Heart left ventricle (tissue), 16 donors: Measurements from ENCODE around the gene PTTG1IP. TPM values are rescaled to one million over a fixed set of nuclear protein-coding genes. Genes with fewer than 3 reads are reported as not detected.

Source experiments
- ATAC-seq, 4 donors: fragments of 200-7000 bp; cut with Tn5 transposase; one replicate each; pipeline ENCODE4 v1.9.1; 2020 to 2022; ENCODE audit warnings: moderate library complexity in 4 of 4, mild to moderate bottlenecking in 3 of 4, moderate number of reproducible peaks in 1 of 4
- DNase-seq, 5 donors: peaks; one replicate each; pipeline ENCODE4 v3.0.0-alpha.2; 2020
- H3K27ac ChIP-seq, 12 donors: fragments of 200-600 bp; sonication (generic) in 4 of 12; one replicate each; pipeline versions ENCODE4 v1.5.0 to v1.8.0; 2016 to 2022; ENCODE audit warnings: mild to moderate bottlenecking in 2 of 12
- H3K27me3 ChIP-seq, 9 donors: fragments of 200-600 bp; sonication (generic) in 2 of 9; one replicate each; pipeline versions ENCODE4 v1.5.1 to v1.8.0; 2016 to 2022; ENCODE audit warnings: mild to moderate bottlenecking in 3 of 9
- H3K36me3 ChIP-seq, 9 donors: fragments of 200-600 bp; sonication (generic) in 2 of 9; one replicate each; pipeline versions ENCODE4 v1.5.0 to v1.8.0; 2018 to 2022; ENCODE audit warnings: mild to moderate bottlenecking in 2 of 9
- H3K4me1 ChIP-seq, 12 donors: fragments of 200-600 bp; sonication (generic) in 4 of 12; one replicate each; pipeline versions ENCODE4 v1.5.0 to v1.8.0; 2016 to 2022; ENCODE audit warnings: mild to moderate bottlenecking in 3 of 12
- H3K4me3 ChIP-seq, 12 donors: fragments of 200-600 bp; sonication (generic) in 4 of 12; one replicate each; pipeline versions ENCODE4 v1.5.0 to v1.8.0; 2017 to 2022; ENCODE audit warnings: mild to moderate bottlenecking in 9 of 12, moderate library complexity in 4 of 12
- H3K9me3 ChIP-seq, 12 donors: fragments of 200-600 bp; sonication (generic) in 4 of 12; one replicate each; pipeline versions ENCODE4 v1.5.0 to v1.8.0; 2016 to 2022; ENCODE audit warnings: mild to moderate bottlenecking in 1 of 12
- POLR2A ChIP-seq, 2 donors: fragments of 450-650 bp; IDR thresholded peaks; one replicate each; pipeline ENCODE4 v1.6.1; 2017; ENCODE audit warnings: antibody characterized with exemption in 2 of 2, mild to moderate bottlenecking in 2 of 2, moderate library complexity in 2 of 2
- WGBS, 4 donors: extraction: QIAGEN DNeasy Blood & Tissue Kit in 2 of 4; methylation state at CpG; one replicate each; pipeline versions ENCODE4 v1.1.5 to v1.1.7; 2013 to 2018; 5-methylcytosine and 5-hydroxymethylcytosine counted together
- intact Hi-C, 10 donors: fragments of 100-400 bp; cut with DNase I; formaldehyde crosslinking; loops; one replicate each; pipeline versions ENCODE4 v1.11.1 to v1.14.2; 2022
- polyA plus RNA-seq, 2 donors: library from polyadenylated mRNA; stranded (reverse); fragments of 200-250 nt; gene quantifications; one replicate each; pipeline ENCODE4 v1.2.3, GENCODE V29; 2013
- total RNA-seq, 9 donors: library from RNA; depleted of rRNA in 2 of 9; stranded (reverse); fragments of >200 nt in 2 of 9; fragmentation: NEBNext Ultra II Directional in 3 of 9; extraction: Animal tissue kit (Norgen Biotek cat#: 25700) in 3 of 9; gene quantifications; one replicate each; pipeline versions ENCODE4 v1.1.0 to v1.2.4, GENCODE V29; 2016 to 2023
- TF ChIP-seq, protein P1 (sequence below), 12 donors: fragments of 200-600 bp; sonication (generic) in 4 of 12; IDR thresholded peaks; one replicate each; pipeline versions ENCODE4 v1.5.0 to v1.8.0; 2018 to 2022; ENCODE audit warnings: antibody characterized with exemption in 12 of 12, mild to moderate bottlenecking in 5 of 12
- donor health status: ischemic (EF 13 %, LVEDD 7.1; RV severe dilation, severe dysfunction).
- donor health status: healthy with polysubstance abuse.
- donor health status: DM: no; HTN: yes; CAD: no.
- donor health status: DM: no; HTN: no; CAD: no.
- donor health status: ischemic (EF 25% LVEDD 6.9; RV normal size, moderate dysfunction).
- donor health status: ischemic (EF 25% LVEDD 5.7; RV mildly dilated, moderate dysfunction).
- donor health status: healthy.
- donor health status: DM: yes; HTN: yes; CAD: no.
- donor health status: ischemic (EF 35%, LVEDD 5.7; RV mildly dilated, moderate dysfunction).
- donor health status: nonischemic (EF 11% LVEDD 7.7; RV severe dilation, severe dysfunction).
- donor health status: DM: yes; HTN: yes; CAD: no.
- donor health status: PGD.
- donor health status: ischemic (EF 29% LVEDD 5.4; RV normal size, mild dysfunction).
- donor health status: nonischemic (EF 23%, LVEDD 6.1; RV moderate dilation, normal function).

Gene PTTG1IP
- total and polyA plus RNA-seq, 11 donors, result 126 to 319 (median 172) TPM

DNA sequence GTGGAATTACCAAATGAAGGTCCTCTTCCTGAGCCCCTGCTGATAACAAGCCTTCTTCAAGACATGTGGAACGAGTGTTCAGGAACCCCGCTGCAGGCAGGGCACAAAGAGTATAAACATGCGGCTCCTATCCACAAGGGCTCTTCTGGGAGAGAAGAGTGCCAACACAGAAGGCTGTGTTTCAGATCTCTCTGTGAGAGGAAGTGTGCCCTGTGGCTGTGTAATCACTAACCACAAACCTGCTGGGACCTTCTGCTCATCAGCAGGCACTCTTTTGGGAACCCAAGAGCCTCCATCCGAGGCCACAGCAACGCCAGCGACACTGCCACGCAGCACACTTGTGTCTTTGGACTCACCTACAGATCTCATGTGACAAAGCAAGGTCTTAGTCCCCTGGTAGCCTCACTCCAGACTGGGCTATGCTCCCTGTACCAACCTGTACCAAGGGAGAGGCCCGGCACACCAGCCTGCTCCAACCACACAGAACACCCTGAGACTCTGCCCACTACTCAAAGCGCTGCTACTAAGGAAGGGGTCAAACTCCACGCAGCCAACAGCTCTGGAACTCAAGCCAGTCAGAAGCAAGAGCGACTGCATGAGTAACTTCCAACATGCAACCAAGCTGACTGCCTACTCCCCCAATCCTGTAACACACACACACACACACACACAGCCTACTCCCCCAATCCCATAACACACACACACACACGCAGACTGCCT is 7.8 kb downstream of the PTTG1IP start:
- peaks cover 0 to 47% (median 37%) of the 10 kb centered on the region in 9 donors for H3K36me3 ChIP-seq
- no peak overlapping the region for H3K4me3 ChIP-seq
- no peaks in the 10 kb centered on the region for H3K9me3 ChIP-seq
- DNase-seq (peak in 3 of 5 donors; percentile 18 to 42 (median 28)), ATAC-seq (peak in 1 of 4 donors; percentile 10)
- intact Hi-C loops, result loop anchor here in 2 of 10 donors (5.0 kb wide), 1 partner anchor 48 kb away; the partner anchor contains the start of gene SUMO3 (in 2 of the 2)
- peaks cover 10 to 85% (median 57%) of the 10 kb centered on the region in 12 donors for H3K4me1 ChIP-seq
- H3K27ac ChIP-seq, result peak overlapping the region in 3 of 12 donors; percentile 1 to 46 (median 45)
- TF ChIP-seq, protein P1, sequence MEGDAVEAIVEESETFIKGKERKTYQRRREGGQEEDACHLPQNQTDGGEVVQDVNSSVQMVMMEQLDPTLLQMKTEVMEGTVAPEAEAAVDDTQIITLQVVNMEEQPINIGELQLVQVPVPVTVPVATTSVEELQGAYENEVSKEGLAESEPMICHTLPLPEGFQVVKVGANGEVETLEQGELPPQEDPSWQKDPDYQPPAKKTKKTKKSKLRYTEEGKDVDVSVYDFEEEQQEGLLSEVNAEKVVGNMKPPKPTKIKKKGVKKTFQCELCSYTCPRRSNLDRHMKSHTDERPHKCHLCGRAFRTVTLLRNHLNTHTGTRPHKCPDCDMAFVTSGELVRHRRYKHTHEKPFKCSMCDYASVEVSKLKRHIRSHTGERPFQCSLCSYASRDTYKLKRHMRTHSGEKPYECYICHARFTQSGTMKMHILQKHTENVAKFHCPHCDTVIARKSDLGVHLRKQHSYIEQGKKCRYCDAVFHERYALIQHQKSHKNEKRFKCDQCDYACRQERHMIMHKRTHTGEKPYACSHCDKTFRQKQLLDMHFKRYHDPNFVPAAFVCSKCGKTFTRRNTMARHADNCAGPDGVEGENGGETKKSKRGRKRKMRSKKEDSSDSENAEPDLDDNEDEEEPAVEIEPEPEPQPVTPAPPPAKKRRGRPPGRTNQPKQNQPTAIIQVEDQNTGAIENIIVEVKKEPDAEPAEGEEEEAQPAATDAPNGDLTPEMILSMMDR (IDR thresholded peaks at IDR 0.05), result no peak
- TF ChIP-seq POLR2A (IDR thresholded peaks at IDR 0.05), result no peak
- 54 to 75% (median 70%) methylated on average over 12 of the region's 12 CpGs for WGBS, 4 donors
- H3K27me3 ChIP-seq, result no peaks in the 10 kb centered on the region

DNA sequence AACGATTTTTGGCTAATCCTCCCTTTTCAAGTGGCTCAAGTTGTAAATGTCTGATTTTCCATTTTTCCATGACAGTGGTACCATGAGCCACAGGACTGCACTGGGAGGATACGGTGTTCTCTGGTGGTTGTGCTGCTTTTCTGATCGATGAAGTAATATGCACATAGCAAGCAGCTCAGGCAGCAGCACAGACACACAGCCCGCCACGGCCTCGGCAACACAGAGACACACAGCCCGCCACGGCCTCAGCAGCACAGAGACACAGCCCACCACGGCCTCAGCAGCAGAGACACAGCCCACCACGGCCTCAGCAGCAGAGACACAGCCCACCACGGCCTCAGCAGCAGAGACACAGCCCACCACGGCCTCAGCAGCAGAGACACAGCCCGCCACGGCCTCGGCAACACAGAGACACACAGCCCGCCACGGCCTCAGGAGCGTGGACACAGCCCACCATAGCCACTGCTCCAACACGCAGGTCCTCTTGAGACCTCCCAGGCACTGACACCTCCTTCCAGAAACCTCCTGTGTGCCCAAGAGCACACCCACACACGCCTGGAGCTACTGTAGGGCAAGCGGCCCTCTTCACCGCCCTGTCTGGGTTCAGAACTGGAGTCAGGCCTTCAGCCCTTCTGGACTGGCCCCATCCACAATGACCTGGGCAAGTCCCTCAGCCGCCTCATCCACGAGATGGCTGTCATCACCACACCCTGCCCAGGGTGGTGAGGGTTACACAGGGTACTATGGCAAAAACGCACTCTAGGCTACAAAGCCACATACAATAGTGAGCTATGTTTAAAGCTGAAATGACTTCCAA is 10.4 kb downstream of the PTTG1IP start:
- ATAC-seq (no peak), DNase-seq (peak in 1 of 5 donors; percentile 53)
- TF ChIP-seq, protein P1 (IDR thresholded peaks at IDR 0.05), result no peak
- TF ChIP-seq POLR2A (IDR thresholded peaks at IDR 0.05), result no peak
- peaks cover 11 to 74% (median 40%) of the 10 kb centered on the region in 12 donors for H3K4me1 ChIP-seq
- H3K27ac ChIP-seq, result no peak overlapping the region
- intact Hi-C loops, result no loop called here
- peaks cover 0 to 73% (median 64%) of the 10 kb centered on the region in 9 donors for H3K36me3 ChIP-seq
- 74 to 88% (median 84%) methylated on average over 25 of the region's 25 CpGs for WGBS, 4 donors
- H3K27me3 ChIP-seq, result no peaks in the 10 kb centered on the region
- no peak overlapping the region for H3K4me3 ChIP-seq
- H3K9me3 ChIP-seq, result no peaks in the 10 kb centered on the region

DNA sequence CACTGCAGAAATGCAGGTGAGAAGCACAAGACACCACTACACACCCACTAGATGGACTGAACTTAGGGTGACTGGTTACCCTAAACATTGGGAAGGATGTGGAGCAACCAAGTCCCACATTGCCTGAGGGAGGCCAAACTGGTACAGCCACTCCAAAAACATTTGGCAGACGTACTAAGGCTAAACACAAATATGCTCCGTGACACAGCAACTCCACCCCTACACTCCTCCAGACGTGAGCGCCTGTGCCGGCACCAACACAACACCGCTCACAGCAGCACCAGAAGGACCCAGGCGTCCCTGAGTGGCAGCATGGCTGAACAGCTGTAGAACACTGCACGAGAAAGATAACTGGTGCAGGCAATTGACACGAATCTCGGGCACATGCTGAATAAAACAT is 14.7 kb downstream of the PTTG1IP start:
- peaks cover 4 to 63% (median 24%) of the 10 kb centered on the region in 12 donors for H3K4me1 ChIP-seq

More for the DNA sequence above, 14.7 kb downstream of the PTTG1IP start:
- 48 to 61% (median 54%) methylated on average over 10 of the region's 10 CpGs for WGBS, 4 donors
- H3K27me3 ChIP-seq, result no peaks in the 10 kb centered on the region
- TF ChIP-seq POLR2A (IDR thresholded peaks at IDR 0.05), result no peak
- TF ChIP-seq, protein P1 (IDR thresholded peaks at IDR 0.05), result no peak
- no peak overlapping the region for H3K4me3 ChIP-seq
- H3K27ac ChIP-seq, result peak overlapping the region in 5 of 12 donors; percentile 13 to 60 (median 18)
- peaks cover 0 to 96% (median 87%) of the 10 kb centered on the region in 9 donors for H3K36me3 ChIP-seq
- intact Hi-C loops, result no loop called here
- DNase-seq, result peak in 1 of 5 donors; percentile 57
- peak in 2 of 4 donors; percentile 33 for ATAC-seq
- H3K9me3 ChIP-seq, result no peaks in the 10 kb centered on the region
